Ishikawa (cell line): Measurements from ENCODE around the gene SEMA3G.

ENCODE experiments used
- CEBPB ChIP-seq: IDR thresholded peaks from 2 replicates; pipeline ENCODE4 v1.6.1; 2012
- CREB1 ChIP-seq: IDR thresholded peaks from 2 replicates; pipeline ENCODE4 v1.6.1; 2012; ENCODE audit warnings: low read depth
- EGR1 ChIP-seq: IDR thresholded peaks from 2 replicates; pipeline ENCODE4 v1.6.1; 2012
- EP300 ChIP-seq: IDR thresholded peaks from 2 replicates; pipeline ENCODE4 v1.6.1; 2012; ENCODE audit warnings: borderline replicate concordance
- FOXM1 ChIP-seq: IDR thresholded peaks from 2 replicates; pipeline ENCODE4 v1.6.1; 2012; ENCODE audit warnings: low read depth, borderline replicate concordance
- NFIC ChIP-seq: IDR thresholded peaks from 2 replicates; pipeline ENCODE4 v1.6.1; 2012
- RAD21 ChIP-seq: IDR thresholded peaks from 2 replicates; pipeline ENCODE4 v1.6.1; 2012; ENCODE audit warnings: low read depth
- TAF1 ChIP-seq: IDR thresholded peaks from 2 replicates; pipeline ENCODE4 v1.6.1; 2012; ENCODE audit warnings: low read depth, mild to moderate bottlenecking
- TCF12 ChIP-seq: IDR thresholded peaks from 2 replicates; pipeline ENCODE4 v1.6.1; 2012; ENCODE audit warnings: low read depth
- TEAD4 ChIP-seq: IDR thresholded peaks from 2 replicates; pipeline ENCODE4 v1.6.1; 2012
- YY1 ChIP-seq: IDR thresholded peaks from 2 replicates; pipeline ENCODE4 v1.6.1; 2012; ENCODE audit warnings: low read depth
- ZBTB7A ChIP-seq: IDR thresholded peaks from 2 replicates; pipeline ENCODE4 v1.6.1; 2012; ENCODE audit warnings: low read depth
- TF ChIP-seq, protein P1 (sequence below): IDR thresholded peaks from 2 replicates; pipeline ENCODE4 v1.6.1; 2012
- TF ChIP-seq, protein P2 (sequence below): IDR thresholded peaks from 2 replicates; pipeline ENCODE4 v1.6.1; 2012
- TF ChIP-seq, protein P3 (sequence below): IDR thresholded peaks from 2 replicates; pipeline ENCODE4 v1.6.1; 2012; ENCODE audit warnings: low read depth, mild to moderate bottlenecking

SEMA3G gene

DNA sequence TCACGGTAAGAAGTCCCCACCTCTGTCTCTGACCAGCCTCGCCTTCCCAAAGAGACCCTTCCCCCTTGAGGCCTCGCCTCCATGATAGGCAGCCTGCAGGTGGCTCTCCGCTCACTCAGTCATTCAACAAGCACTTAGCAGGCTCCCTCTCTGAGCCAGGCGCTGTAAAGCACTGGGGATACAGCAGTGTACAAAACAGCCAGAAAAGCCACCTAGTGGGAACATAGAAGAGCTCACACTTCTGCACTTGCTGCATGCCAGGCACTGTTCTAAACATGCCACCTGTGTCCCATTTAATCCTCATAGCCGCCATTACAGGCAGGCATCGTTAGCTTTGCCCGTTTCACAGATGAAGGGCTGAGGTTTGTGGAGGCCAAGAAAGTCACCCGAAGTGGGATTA, 56.0 kb downstream of the SEMA3G start:
- TF ChIP-seq EGR1 (no peak), FOXM1 (no peak)

DNA sequence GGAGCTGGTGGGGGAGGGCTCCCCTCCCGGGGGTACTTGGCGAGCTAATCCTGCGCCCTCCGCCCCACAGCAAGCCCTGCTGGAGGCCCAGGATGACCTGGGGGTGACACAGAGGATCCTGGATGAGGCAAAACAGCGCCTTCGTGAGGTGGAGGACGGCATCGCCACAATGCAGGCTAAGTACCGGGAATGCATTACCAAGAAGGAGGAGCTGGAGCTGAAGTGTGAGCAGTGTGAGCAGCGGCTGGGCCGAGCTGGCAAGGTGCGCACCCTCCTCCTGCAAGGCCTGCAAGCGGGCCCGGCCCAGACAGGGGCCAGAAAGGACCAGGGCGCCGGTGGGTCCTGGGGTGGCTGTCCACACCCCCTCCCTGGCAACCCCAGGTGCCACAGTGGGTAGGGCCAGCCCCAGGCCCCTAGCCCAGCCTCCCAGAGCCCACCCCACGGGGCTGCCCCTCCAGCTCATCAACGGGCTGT, 56.5 kb downstream of the SEMA3G start:
- TF ChIP-seq, protein P1, sequence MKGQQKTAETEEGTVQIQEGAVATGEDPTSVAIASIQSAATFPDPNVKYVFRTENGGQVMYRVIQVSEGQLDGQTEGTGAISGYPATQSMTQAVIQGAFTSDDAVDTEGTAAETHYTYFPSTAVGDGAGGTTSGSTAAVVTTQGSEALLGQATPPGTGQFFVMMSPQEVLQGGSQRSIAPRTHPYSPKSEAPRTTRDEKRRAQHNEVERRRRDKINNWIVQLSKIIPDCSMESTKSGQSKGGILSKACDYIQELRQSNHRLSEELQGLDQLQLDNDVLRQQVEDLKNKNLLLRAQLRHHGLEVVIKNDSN, result no peak
- TF ChIP-seq YY1, result no peak
- TF ChIP-seq, protein P2, sequence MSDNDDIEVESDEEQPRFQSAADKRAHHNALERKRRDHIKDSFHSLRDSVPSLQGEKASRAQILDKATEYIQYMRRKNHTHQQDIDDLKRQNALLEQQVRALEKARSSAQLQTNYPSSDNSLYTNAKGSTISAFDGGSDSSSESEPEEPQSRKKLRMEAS, result no peak
- no peak for TF ChIP-seq EGR1
- TF ChIP-seq CEBPB, result no peak
- no peak for TF ChIP-seq ZBTB7A
- TF ChIP-seq CREB1, result no peak
- TF ChIP-seq, protein P3, sequence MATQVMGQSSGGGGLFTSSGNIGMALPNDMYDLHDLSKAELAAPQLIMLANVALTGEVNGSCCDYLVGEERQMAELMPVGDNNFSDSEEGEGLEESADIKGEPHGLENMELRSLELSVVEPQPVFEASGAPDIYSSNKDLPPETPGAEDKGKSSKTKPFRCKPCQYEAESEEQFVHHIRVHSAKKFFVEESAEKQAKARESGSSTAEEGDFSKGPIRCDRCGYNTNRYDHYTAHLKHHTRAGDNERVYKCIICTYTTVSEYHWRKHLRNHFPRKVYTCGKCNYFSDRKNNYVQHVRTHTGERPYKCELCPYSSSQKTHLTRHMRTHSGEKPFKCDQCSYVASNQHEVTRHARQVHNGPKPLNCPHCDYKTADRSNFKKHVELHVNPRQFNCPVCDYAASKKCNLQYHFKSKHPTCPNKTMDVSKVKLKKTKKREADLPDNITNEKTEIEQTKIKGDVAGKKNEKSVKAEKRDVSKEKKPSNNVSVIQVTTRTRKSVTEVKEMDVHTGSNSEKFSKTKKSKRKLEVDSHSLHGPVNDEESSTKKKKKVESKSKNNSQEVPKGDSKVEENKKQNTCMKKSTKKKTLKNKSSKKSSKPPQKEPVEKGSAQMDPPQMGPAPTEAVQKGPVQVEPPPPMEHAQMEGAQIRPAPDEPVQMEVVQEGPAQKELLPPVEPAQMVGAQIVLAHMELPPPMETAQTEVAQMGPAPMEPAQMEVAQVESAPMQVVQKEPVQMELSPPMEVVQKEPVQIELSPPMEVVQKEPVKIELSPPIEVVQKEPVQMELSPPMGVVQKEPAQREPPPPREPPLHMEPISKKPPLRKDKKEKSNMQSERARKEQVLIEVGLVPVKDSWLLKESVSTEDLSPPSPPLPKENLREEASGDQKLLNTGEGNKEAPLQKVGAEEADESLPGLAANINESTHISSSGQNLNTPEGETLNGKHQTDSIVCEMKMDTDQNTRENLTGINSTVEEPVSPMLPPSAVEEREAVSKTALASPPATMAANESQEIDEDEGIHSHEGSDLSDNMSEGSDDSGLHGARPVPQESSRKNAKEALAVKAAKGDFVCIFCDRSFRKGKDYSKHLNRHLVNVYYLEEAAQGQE, result no peak
- no peak for TF ChIP-seq TEAD4
- TF ChIP-seq TCF12, result no peak
- no peak for TF ChIP-seq EP300
- TF ChIP-seq TAF1, result no peak
- TF ChIP-seq RAD21, result no peak
- no peak for TF ChIP-seq FOXM1
- TF ChIP-seq NFIC, result no peak

DNA sequence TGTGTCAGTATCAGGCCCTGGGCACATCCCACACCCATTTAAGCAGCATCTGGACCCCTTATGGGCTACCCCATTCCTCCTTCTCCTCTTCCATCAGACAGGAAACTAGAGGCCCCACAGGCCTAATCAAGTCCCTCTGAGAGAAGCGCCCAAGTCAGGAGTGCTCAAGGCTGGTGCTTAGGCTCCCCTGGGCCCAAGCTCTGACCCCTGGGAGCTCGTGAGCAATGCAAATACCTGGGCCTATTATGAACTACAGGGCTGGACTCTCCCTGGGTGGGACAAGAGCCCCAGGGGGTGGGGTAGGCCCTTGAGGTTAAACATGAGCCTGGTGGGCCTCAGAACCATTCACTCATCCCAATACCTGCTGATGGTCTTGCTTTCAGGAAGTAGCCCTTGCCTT, 57.4 kb downstream of the SEMA3G start:
- no peak for TF ChIP-seq CREB1
- TF ChIP-seq FOXM1, result no peak
- TF ChIP-seq, protein P2, result no peak
- TF ChIP-seq CEBPB, result no peak
- TF ChIP-seq NFIC, result no peak

DNA sequence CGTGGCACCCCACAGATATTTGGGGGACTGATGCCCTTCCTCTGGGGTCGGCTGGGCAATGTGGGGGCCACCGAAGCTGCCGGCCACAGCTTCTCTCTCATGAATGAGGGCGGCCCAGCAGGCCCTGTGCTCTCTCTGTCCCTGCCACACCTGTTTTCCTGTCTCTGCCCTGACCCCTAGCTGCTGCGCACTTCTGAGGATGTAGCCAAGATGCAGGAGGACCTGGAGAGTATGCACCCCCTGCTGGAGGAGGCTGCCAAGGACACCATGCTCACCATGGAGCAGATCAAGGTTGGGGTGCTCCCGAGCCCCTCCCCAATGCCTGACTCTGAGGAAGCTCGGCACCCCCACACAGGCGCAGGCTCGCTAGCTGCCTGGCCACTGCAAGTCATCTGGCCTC, 59.7 kb downstream of the SEMA3G start:
- peak; percentile 57 for TF ChIP-seq RAD21
- no peak for TF ChIP-seq EP300

DNA sequence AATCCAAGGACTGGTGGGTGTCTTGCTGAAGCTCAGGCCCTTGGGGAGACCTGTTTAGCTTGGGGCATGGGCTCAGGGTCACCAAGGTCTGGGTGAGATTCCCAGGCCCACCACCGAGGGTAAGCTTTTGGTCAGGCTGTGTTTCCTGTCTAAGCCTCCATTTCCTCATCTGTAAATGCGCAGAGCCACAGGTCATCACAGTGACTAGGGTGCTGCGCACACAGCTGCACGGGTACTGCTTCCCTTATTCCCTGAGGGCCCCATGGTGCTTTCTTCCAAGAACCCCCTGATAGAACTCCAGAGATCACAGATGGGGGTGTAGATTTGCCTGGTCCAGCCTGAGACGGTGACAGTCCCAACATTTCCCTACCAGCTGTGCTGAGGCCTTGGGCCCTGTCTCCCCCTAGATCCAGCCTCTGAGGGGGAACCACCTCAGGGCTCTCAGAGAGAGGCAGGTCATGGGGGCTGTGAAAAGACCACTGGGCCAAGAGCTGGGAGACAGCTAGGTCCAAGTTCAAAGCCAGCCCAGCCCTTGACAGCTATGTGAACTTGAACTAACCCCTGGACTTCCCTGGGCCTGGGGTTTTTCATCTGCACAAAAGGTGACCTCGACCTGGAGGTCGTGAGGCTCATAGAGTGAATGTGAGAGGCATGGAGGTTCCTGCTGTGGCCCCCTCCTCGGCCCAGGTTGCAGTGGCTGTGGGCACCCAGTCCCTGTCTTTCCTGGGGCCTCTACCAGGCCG, 60.7 kb downstream of the SEMA3G start:
- TF ChIP-seq, protein P2, result no peak
- TF ChIP-seq EP300 (no peak), FOXM1 (no peak), EGR1 (no peak), TCF12 (no peak), NFIC (no peak), YY1 (no peak), RAD21 (no peak), CEBPB (no peak), CREB1 (no peak), TEAD4 (no peak), ZBTB7A (no peak), TAF1 (no peak)
- TF ChIP-seq, protein P3, result no peak
- TF ChIP-seq, protein P1, result no peak

DNA sequence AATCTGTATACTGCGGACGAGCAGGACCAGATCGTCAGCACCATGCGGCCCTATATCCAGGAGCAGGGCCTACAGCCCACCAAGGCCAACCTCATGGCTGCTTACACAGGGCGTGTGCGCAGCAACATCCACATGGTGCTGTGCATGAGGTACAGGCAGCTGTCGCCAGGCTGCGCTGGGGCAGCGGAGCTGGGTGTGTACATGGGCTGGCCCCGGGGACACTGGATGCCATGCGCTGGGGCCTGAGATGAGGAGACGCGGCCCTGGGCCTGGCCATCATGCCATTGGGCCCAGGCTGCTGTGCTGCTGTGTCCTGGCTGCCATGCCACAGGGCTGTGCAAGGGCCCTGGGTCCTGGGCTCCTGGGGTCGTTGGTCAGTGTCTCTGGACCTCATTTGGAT, 61.5 kb downstream of the SEMA3G start:
- TF ChIP-seq EP300, result no peak
- TF ChIP-seq NFIC, result no peak
- TF ChIP-seq, protein P2, result no peak
- TF ChIP-seq CEBPB, result no peak
- no peak for TF ChIP-seq TCF12
- TF ChIP-seq, protein P1, result no peak
- TF ChIP-seq, protein P3, result no peak
- no peak for TF ChIP-seq EGR1
- no peak for TF ChIP-seq ZBTB7A
- no peak for TF ChIP-seq RAD21
- TF ChIP-seq TEAD4, result no peak
- TF ChIP-seq FOXM1, result no peak
- TF ChIP-seq TAF1, result no peak
- no peak for TF ChIP-seq YY1
- TF ChIP-seq CREB1, result no peak
